Chondrocyte (in vitro differentiated cells): ENCODE data around the gene AGBL5. TPM values are rescaled to one million over a fixed set of nuclear protein-coding genes. Genes with fewer than 3 reads are reported as not detected.
A peak's percentile ranks its signal among the peaks of the same experiment; 100 is the strongest.

Experiments used
- DNase-seq: peaks from one replicate; pipeline ENCODE4 v3.0.0; 2021; ENCODE audit warnings: mixed read lengths, low spot score
- H3K27ac Mint-ChIP-seq: one replicate; pipeline ENCODE4 v1.8.0; 2021; ENCODE audit warnings: mild to moderate bottlenecking, moderate library complexity, mixed read lengths; ENCODE audit not compliant: unreplicated experiment
- H3K27me3 Mint-ChIP-seq: 2 replicates; pipeline ENCODE4 v1.8.0; 2021; ENCODE audit warnings: low read depth, mixed read lengths
- H3K36me3 Mint-ChIP-seq: 2 replicates; pipeline ENCODE4 v1.8.0; 2021; ENCODE audit warnings: low read depth, mixed read lengths
- H3K4me1 Mint-ChIP-seq: 2 replicates; pipeline ENCODE4 v1.8.0; 2021; ENCODE audit warnings: low read depth, mild to moderate bottlenecking, mixed read lengths
- H3K4me3 Mint-ChIP-seq: one replicate; pipeline ENCODE4 v1.8.0; 2021; ENCODE audit warnings: mild to moderate bottlenecking, moderate library complexity, mixed read lengths; ENCODE audit not compliant: unreplicated experiment
- H3K9me3 Mint-ChIP-seq: 2 replicates; pipeline ENCODE4 v1.8.0; 2021; ENCODE audit warnings: low read depth, mixed read lengths
- CTCF ChIP-seq: fragments of 200-600 bp; sonication (generic); IDR thresholded peaks from 2 replicates; pipeline ENCODE4 v1.5.0; 2021; ENCODE audit warnings: antibody characterized with exemption, mild to moderate bottlenecking, moderate library complexity
- total RNA-seq: library from RNA; stranded (reverse); gene quantifications from 3 replicates; pipeline ENCODE4 v1.2.1, GENCODE V29; 2021

Gene AGBL5
- total RNA-seq, 1 donor from 2014 or later: 16.3 TPM

GRCh38 chr2:27039871-27040270, 11.6 kb upstream of the AGBL5 start:
- no peaks in the 10 kb centered on the region for H3K9me3 Mint-ChIP-seq
- no peak overlapping the region for H3K27ac Mint-ChIP-seq
- DNase-seq: peak; percentile 40
- peaks cover 24% of the 10 kb centered on the region for H3K4me1 Mint-ChIP-seq
- H3K27me3 Mint-ChIP-seq: no peaks in the 10 kb centered on the region
- peaks cover 38% of the 10 kb centered on the region for H3K36me3 Mint-ChIP-seq
- no peak overlapping the region for H3K4me3 Mint-ChIP-seq
- no peak for TF ChIP-seq CTCF

- TF ChIP-seq CTCF: no peak
- Mint-ChIP-seq H3K27me3 (no peaks in the 10 kb centered on the region), H3K27ac (no peak overlapping the region), H3K9me3 (no peaks in the 10 kb centered on the region), H3K4me1 (peaks cover 20% of the 10 kb centered on the region), H3K36me3 (peaks cover 38% of the 10 kb centered on the region), H3K4me3 (no peak overlapping the region)
- DNase-seq: no peak
Observed at GRCh38 chr2:27040282-27040681, 11.2 kb upstream of the AGBL5 start.

GRCh38 chr2:27041752-27042151, 9.7 kb upstream of the AGBL5 start:
- Mint-ChIP-seq H3K27me3 (no peaks in the 10 kb centered on the region), H3K27ac (no peak overlapping the region), H3K36me3 (peaks cover 33% of the 10 kb centered on the region), H3K4me1 (peaks cover 19% of the 10 kb centered on the region), H3K9me3 (no peaks in the 10 kb centered on the region), H3K4me3 (no peak overlapping the region)
- DNase-seq: no peak
- TF ChIP-seq CTCF: no peak

GRCh38 chr2:27042159-27042661, 9.3 kb upstream of the AGBL5 start:
- Mint-ChIP-seq H3K4me1 (peaks cover 19% of the 10 kb centered on the region), H3K27ac (no peak overlapping the region), H3K36me3 (peaks cover 28% of the 10 kb centered on the region), H3K9me3 (no peaks in the 10 kb centered on the region), H3K27me3 (no peaks in the 10 kb centered on the region), H3K4me3 (no peak overlapping the region)
- no peak for TF ChIP-seq CTCF
- no peak for DNase-seq

- Mint-ChIP-seq H3K27ac (no peak overlapping the region), H3K36me3 (peaks cover 23% of the 10 kb centered on the region), H3K9me3 (no peaks in the 10 kb centered on the region), H3K27me3 (no peaks in the 10 kb centered on the region), H3K4me1 (peaks cover 19% of the 10 kb centered on the region), H3K4me3 (no peak overlapping the region)
- TF ChIP-seq CTCF: no peak
- DNase-seq: no peak
Observed at GRCh38 chr2:27042985-27043634, 8.4 kb upstream of the AGBL5 start.
